K562 (cell line): ENCODE measurements around the gene STK24. TPM values are rescaled to one million over a fixed set of nuclear protein-coding genes. Genes with fewer than 3 reads are reported as not detected.

Experiments used
- ATAC-seq: fragments of 200-7000 bp; cut with Tn5 transposase; 3 replicates; pipeline ENCODE4 v1.9.1; 2020; ENCODE audit warnings: moderate library complexity
- BruUV-seq: library from RNA; stranded (reverse); fragments of 400-500 nt; replicated peaks from 2 replicates; lab custom pipeline; 2021; lab: Mats Ljungman, UMichigan
- CTCF ChIA-PET: fragments of 300-600 bp; formaldehyde crosslinking; extraction: SDS; loops from one replicate; lab custom pipeline; 2021; ENCODE audit warnings: low intra/inter-chr PET ratio; lab: Yijun Ruan, JAX
- POLR2A ChIA-PET: fragments of 300-600, 350-650 bp; sonication (Branson Sonifier 250); formaldehyde crosslinking; extraction: SDS; loops from one replicate; lab custom pipeline; 2021; ENCODE audit warnings: antibody characterized with exemption, inconsistent platforms; lab: Yijun Ruan, JAX
- DNase-seq, 4 experiments: peaks; one replicate each; pipeline versions ENCODE4 v3.0.0 to v3.0.0-alpha.2; 2011 to 2018; ENCODE audit warnings: low spot score in 3 of 4, mixed read lengths in 3 of 4; ENCODE audit errors: extremely low read depth in 1 of 4
- FAIRE-seq: peaks from 2 replicates; lab custom pipeline; 2011; peaks lifted over from hg19 to GRCh38; lab: Jason Lieb, UNC
- H2AFZ ChIP-seq: 2 replicates; pipeline ENCODE4 v1.6.0; 2011; ENCODE audit warnings: low read depth, low read length, control low read depth, inconsistent platforms
- H3K27ac ChIP-seq: fragments of 200-600 bp; 3 replicates; pipeline ENCODE4 v1.8.0; 2011; ENCODE audit warnings: low read depth, mild to moderate bottlenecking, control low read depth, inconsistent platforms, low read length, moderate library complexity, mixed read lengths; ENCODE audit errors: extremely low read depth
- H3K27me3 ChIP-seq, 2 experiments: fragments of 300-600 bp in 1 of 2; 2 replicates in 1 of 2; 3 replicates in 1 of 2; pipeline versions ENCODE4 v1.6.0 to v1.8.0; 2011; ENCODE audit warnings: inconsistent platforms in 2 of 2, low read length in 2 of 2, mild to moderate bottlenecking in 1 of 2, mixed read lengths in 1 of 2, moderate library complexity in 1 of 2; ENCODE audit not compliant: control insufficient read depth in 2 of 2, insufficient read depth in 2 of 2
- H3K36me3 ChIP-seq: fragments of 300-600 bp; 3 replicates; pipeline ENCODE4 v1.8.0; 2011; ENCODE audit warnings: mild to moderate bottlenecking, low read length, inconsistent platforms; ENCODE audit not compliant: control insufficient read depth, insufficient read depth
- H3K4me1 ChIP-seq, 2 experiments: fragments of 200-600 bp in 1 of 2; replicated peaks in 1 of 2; 2 replicates in 1 of 2; 3 replicates in 1 of 2; pipeline versions ENCODE4 v1.5.1 to v1.8.0; 2011; ENCODE audit warnings: inconsistent platforms in 2 of 2, low read length in 2 of 2, mild to moderate bottlenecking in 1 of 2, mixed read lengths in 1 of 2, moderate library complexity in 1 of 2; ENCODE audit not compliant: control insufficient read depth in 2 of 2, insufficient read depth in 2 of 2
- H3K4me2 ChIP-seq: 2 replicates; pipeline ENCODE4 v1.6.1; 2011; ENCODE audit warnings: low read length, control low read depth, inconsistent platforms, mixed read lengths; ENCODE audit not compliant: insufficient read depth
- H3K4me3 ChIP-seq: fragments of 200-600 bp; sonication (generic), shearing (Covaris generic); 2 replicates; pipeline ENCODE4 v1.5.1; 2016; ENCODE audit warnings: control low read depth, inconsistent platforms
- H3K79me2 ChIP-seq: fragments of 200-600 bp; 3 replicates; pipeline ENCODE4 v1.8.0; 2011; ENCODE audit warnings: low read length, inconsistent platforms; ENCODE audit not compliant: control insufficient read depth, insufficient read depth
- H3K9ac ChIP-seq, 2 experiments: 2 replicates each; pipeline versions ENCODE4 v1.6.0 to v1.6.1; 2011; ENCODE audit warnings: low read depth in 2 of 2, low read length in 2 of 2, control low read depth in 1 of 2, inconsistent platforms in 1 of 2, mild to moderate bottlenecking in 1 of 2, mixed read lengths in 1 of 2; ENCODE audit not compliant: insufficient read depth in 1 of 2
- H3K9me1 ChIP-seq: one replicate; pipeline ENCODE4 v1.6.0; 2011; ENCODE audit warnings: inconsistent platforms, mild to moderate bottlenecking, low read length, moderate library complexity; ENCODE audit not compliant: control insufficient read depth, insufficient read depth
- H3K9me3 ChIP-seq: replicated peaks from 2 replicates; pipeline ENCODE4 v1.5.1; 2011; ENCODE audit warnings: low read depth, low read length, inconsistent platforms; ENCODE audit not compliant: control insufficient read depth, insufficient read depth
- H4K20me1 ChIP-seq: replicated peaks from 2 replicates; pipeline ENCODE4 v1.6.1; 2011; ENCODE audit warnings: low read length, inconsistent platforms, mixed read lengths; ENCODE audit not compliant: control insufficient read depth, insufficient read depth
- DMBX1 ChIP-seq: fragments of 250-450 bp; sonication (Bioruptor Pico); IDR thresholded peaks from 2 replicates; pipeline ENCODE4 v1.8.0; 2022; ENCODE audit warnings: inconsistent platforms, mild to moderate bottlenecking, moderate library complexity, borderline replicate concordance
- FOXP1 ChIP-seq: sonication (generic); formaldehyde crosslinking; IDR thresholded peaks from 2 replicates; pipeline ENCODE4 v1.8.0; 2022; ENCODE audit warnings: mild to moderate bottlenecking, missing genetic modification reagents
- MAFK ChIP-seq: IDR thresholded peaks from 2 replicates; pipeline ENCODE4 v1.6.1; 2011; ENCODE audit warnings: low read length, improper control_type of control experiment
- RFX7 ChIP-seq: fragments of 250-450 bp; sonication (Bioruptor Pico); IDR thresholded peaks from 2 replicates; pipeline ENCODE4 v1.5.1; 2021; ENCODE audit warnings: mild to moderate bottlenecking
- ZNF146 ChIP-seq: IDR thresholded peaks from one replicate; pipeline ENCODE4 v1.6.1; 2018; ENCODE audit warnings: missing compliant biosample characterization; ENCODE audit not compliant: unreplicated experiment
- ZNF280B ChIP-seq: fragments of 250-450 bp; sonication (Bioruptor Pico); IDR thresholded peaks from 2 replicates; pipeline ENCODE4 v1.5.1; 2021; ENCODE audit warnings: mild to moderate bottlenecking
- ZNF764 ChIP-seq: fragments of 250-450 bp; sonication (Bioruptor Pico); IDR thresholded peaks from 2 replicates; pipeline ENCODE4 v1.4.0; 2020; ENCODE audit warnings: low read depth, mild to moderate bottlenecking, moderate library complexity
- WGBS: fragments of 100-300 bp; shearing (Covaris generic); methylation state at CpG from one replicate; pipeline ENCODE4 v1.1.6; 2016; ENCODE audit warnings: low coverage, mixed read lengths; ENCODE audit not compliant: insufficient coverage; ENCODE audit errors: missing lambda C conversion rate; 5-methylcytosine and 5-hydroxymethylcytosine counted together
- in situ Hi-C: fragments of 300-500 bp; cut with MboI; formaldehyde crosslinking; loops from 4 replicates; pipeline ENCODE4 v1.15.0; 2018; ENCODE audit warnings: inconsistent platforms, mixed read lengths
- intact Hi-C: fragments of 100-400 bp; cut with micrococcal nuclease; formaldehyde crosslinking; loops from 2 replicates; pipeline ENCODE4 v1.14.2; 2022
- polyA plus RNA-seq, 8 experiments: library from polyadenylated mRNA; depleted of rRNA in 4 of 8; stranded (reverse) in 5 of 8; unstranded in 3 of 8; fragments of >200 nt; fragmentation: Nextera tagmentation in 2 of 8; fragmentation: Illumina TruSeq in 1 of 8; extraction: Ambion mirVana in 2 of 8; extraction: Trizol in 1 of 8; gene quantifications; 2 replicates each; pipeline versions ENCODE4 v1.2.1 to v1.2.3, GENCODE V29; 2011 to 2014; ENCODE audit warnings: inconsistent platforms in 1 of 8, missing spikeins in 1 of 8
- total RNA-seq, 7 experiments: library from RNA; depleted of rRNA in 6 of 7; stranded (reverse); fragments of >200 nt in 6 of 7; fragmentation: Illumina TruSeq in 2 of 7; extraction: Trizol in 2 of 7; gene quantifications; 2 replicates each; pipeline versions ENCODE4 v1.2.1 to v1.2.3, GENCODE V29; 2011 to 2021; ENCODE audit warnings: low replicate concordance in 1 of 7
- TF ChIP-seq, protein P1 (sequence below): sonication (generic); formaldehyde crosslinking; IDR thresholded peaks from 2 replicates; pipeline ENCODE4 v1.8.0; 2022; ENCODE audit warnings: mild to moderate bottlenecking, missing genetic modification reagents
- TF ChIP-seq, protein P2 (sequence below), 2 experiments: fragments of 150-350 bp in 1 of 2; IDR thresholded peaks; 2 replicates each; pipeline ENCODE4 v1.6.1; 2012 to 2016; ENCODE audit warnings: low read depth in 2 of 2, low read length in 2 of 2, mild to moderate bottlenecking in 1 of 2, moderate library complexity in 1 of 2

Gene STK24
- total and polyA plus RNA-seq, 9 of the 15 experiments (the other 6 are each of a cell fraction or from before 2014, with no cell fraction given) = 3.8 to 78.4 (median 28.2) TPM

- no TSS peak for BruUV-seq
- Histone ChIP-seq H3K9ac (peak overlapping the region in 1 of 2 experiments; percentile 22; a peak in 1 of 4 replicates), H4K20me1 (peaks cover 31% of the 10 kb centered on the region), H3K27ac (no peak overlapping the region), H3K36me3 (no peaks in the 10 kb centered on the region), H3K4me3 (no peak overlapping the region), H3K4me1 (peaks cover 0 to 16% of the 10 kb centered on the region in 2 experiments; a peak in 3 of 5 replicates), H3K9me3 (no peaks in the 10 kb centered on the region), H3K79me2 (peaks cover 92% of the 10 kb centered on the region), H3K4me2 (no peak overlapping the region), H2AFZ (no peak overlapping the region), H3K9me1 (peaks cover 3% of the 10 kb centered on the region), H3K27me3 (no peaks in the 10 kb centered on the region)
- in situ Hi-C loops (no loop called here), intact Hi-C loops (no loop called here)
- DNase-seq (no peak), FAIRE-seq (no peak), ATAC-seq (no peak)
- POLR2A ChIA-PET = interaction anchor here (1.2 kb wide), 2 partner anchors 12 to 35 kb away, joined by 3 to 4 read pairs; no protein-coding TSS in a partner anchor
- TF ChIP-seq DMBX1 = no peak
- TF ChIP-seq ZNF280B (CRISPR knock-in tag) = no peak
- TF ChIP-seq MAFK = no peak
- no peak for TF ChIP-seq RFX7 (CRISPR knock-in tag)
- TF ChIP-seq, protein P1, sequence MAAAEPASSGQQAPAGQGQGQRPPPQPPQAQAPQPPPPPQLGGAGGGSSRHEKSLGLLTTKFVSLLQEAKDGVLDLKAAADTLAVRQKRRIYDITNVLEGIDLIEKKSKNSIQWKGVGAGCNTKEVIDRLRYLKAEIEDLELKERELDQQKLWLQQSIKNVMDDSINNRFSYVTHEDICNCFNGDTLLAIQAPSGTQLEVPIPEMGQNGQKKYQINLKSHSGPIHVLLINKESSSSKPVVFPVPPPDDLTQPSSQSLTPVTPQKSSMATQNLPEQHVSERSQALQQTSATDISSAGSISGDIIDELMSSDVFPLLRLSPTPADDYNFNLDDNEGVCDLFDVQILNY = no peak
- TF ChIP-seq, protein P2, sequence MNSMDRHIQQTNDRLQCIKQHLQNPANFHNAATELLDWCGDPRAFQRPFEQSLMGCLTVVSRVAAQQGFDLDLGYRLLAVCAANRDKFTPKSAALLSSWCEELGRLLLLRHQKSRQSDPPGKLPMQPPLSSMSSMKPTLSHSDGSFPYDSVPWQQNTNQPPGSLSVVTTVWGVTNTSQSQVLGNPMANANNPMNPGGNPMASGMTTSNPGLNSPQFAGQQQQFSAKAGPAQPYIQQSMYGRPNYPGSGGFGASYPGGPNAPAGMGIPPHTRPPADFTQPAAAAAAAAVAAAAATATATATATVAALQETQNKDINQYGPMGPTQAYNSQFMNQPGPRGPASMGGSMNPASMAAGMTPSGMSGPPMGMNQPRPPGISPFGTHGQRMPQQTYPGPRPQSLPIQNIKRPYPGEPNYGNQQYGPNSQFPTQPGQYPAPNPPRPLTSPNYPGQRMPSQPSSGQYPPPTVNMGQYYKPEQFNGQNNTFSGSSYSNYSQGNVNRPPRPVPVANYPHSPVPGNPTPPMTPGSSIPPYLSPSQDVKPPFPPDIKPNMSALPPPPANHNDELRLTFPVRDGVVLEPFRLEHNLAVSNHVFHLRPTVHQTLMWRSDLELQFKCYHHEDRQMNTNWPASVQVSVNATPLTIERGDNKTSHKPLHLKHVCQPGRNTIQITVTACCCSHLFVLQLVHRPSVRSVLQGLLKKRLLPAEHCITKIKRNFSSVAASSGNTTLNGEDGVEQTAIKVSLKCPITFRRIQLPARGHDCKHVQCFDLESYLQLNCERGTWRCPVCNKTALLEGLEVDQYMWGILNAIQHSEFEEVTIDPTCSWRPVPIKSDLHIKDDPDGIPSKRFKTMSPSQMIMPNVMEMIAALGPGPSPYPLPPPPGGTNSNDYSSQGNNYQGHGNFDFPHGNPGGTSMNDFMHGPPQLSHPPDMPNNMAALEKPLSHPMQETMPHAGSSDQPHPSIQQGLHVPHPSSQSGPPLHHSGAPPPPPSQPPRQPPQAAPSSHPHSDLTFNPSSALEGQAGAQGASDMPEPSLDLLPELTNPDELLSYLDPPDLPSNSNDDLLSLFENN (IDR thresholded peaks at IDR 0.05; ENCODE audit: low read depth in 2 of 2, low read length in 2 of 2) = no peak
- TF ChIP-seq ZNF764 (CRISPR knock-in tag) = no peak
- no peak for TF ChIP-seq FOXP1 (CRISPR knock-in tag)
- TF ChIP-seq ZNF146 (CRISPR knock-in tag) = no peak
- 72% methylated on average over 8 of the region's 8 CpGs for WGBS
- CTCF ChIA-PET = no interaction called here
Observed at GRCh38 chr13:98529171-98529570, 47.7 kb downstream of the STK24 start.
